Thyroid gland (tissue), 4 donors: ENCODE results near the gene SCAMP1.

Experiments
- CTCF ChIP-seq, 6 experiments: fragments of 200-600 bp in 3 of 6; fragments of 450-650 bp in 3 of 6; sonication (generic) in 3 of 6; IDR thresholded peaks; one replicate each; pipeline ENCODE4 v1.5.1; 2016 to 2019; ENCODE audit warnings: antibody characterized with exemption in 6 of 6, mild to moderate bottlenecking in 2 of 6, inconsistent platforms in 1 of 6, moderate library complexity in 1 of 6
- POLR2A ChIP-seq, 2 donors: fragments of 450-650 bp; IDR thresholded peaks; one replicate each; pipeline ENCODE4 v1.6.1; 2017; ENCODE audit warnings: antibody characterized with exemption in 2 of 2, mild to moderate bottlenecking in 2 of 2, moderate library complexity in 1 of 2

- no peak for TF ChIP-seq CTCF (IDR thresholded peaks at IDR 0.05)
- TF ChIP-seq POLR2A (IDR thresholded peaks at IDR 0.05) = no peak
Observed at GRCh38 chr5:78407458-78407857, 47.0 kb downstream of the SCAMP1 start.
